HEK293T (cell line): ENCODE data around the gene ESYT3.
"Not testable (repeated sequence)": the region's sequence is repeated elsewhere in the genome, so short reads cannot be mapped to it uniquely, and the experiment has no call there.

Experiments used
- CTCF ChIA-PET: fragments of 350-600 bp; formaldehyde crosslinking; extraction: SDS; loops from one replicate; lab custom pipeline; 2021; ENCODE audit warnings: antibody characterized with exemption, inconsistent platforms; lab: Yijun Ruan, JAX
- POLR2A ChIA-PET: fragments of 350-600 bp; formaldehyde crosslinking; extraction: SDS; loops from one replicate; lab custom pipeline; 2020; ENCODE audit warnings: antibody characterized with exemption, inconsistent platforms; lab: Yijun Ruan, JAX
- DNase-seq: peaks from one replicate; pipeline ENCODE4 v3.0.0; 2012; ENCODE audit warnings: mixed read lengths; ENCODE audit errors: extremely low spot score
- ARNT ChIP-seq: fragments of 450-650 bp; IDR thresholded peaks from 2 replicates; pipeline ENCODE4 v1.6.1; 2017; ENCODE audit warnings: mild to moderate bottlenecking
- BHLHE40 ChIP-seq: fragments of 450-650 bp; IDR thresholded peaks from 2 replicates; pipeline ENCODE4 v1.6.1; 2016; ENCODE audit warnings: mild to moderate bottlenecking, moderate library complexity, borderline replicate concordance
- CTBP1 ChIP-seq: fragments of 450-650 bp; IDR thresholded peaks from 2 replicates; pipeline ENCODE4 v1.6.1; 2016; ENCODE audit warnings: borderline replicate concordance
- ELF4 ChIP-seq: fragments of 450-650 bp; IDR thresholded peaks from 2 replicates; pipeline ENCODE4 v1.6.1; 2017; ENCODE audit warnings: antibody characterized with exemption
- FOXA1 ChIP-seq: fragments of 450-650 bp; IDR thresholded peaks from 2 replicates; pipeline ENCODE4 v1.6.1; 2016; ENCODE audit warnings: mild to moderate bottlenecking
- FOXK2 ChIP-seq: fragments of 450-650 bp; IDR thresholded peaks from 2 replicates; pipeline ENCODE4 v1.6.1; 2016; ENCODE audit warnings: mild to moderate bottlenecking
- FOXM1 ChIP-seq: fragments of 450-650 bp; IDR thresholded peaks from 2 replicates; pipeline ENCODE4 v1.6.1; 2017; ENCODE audit warnings: mild to moderate bottlenecking, borderline replicate concordance
- HDGF ChIP-seq: fragments of 450-650 bp; IDR thresholded peaks from 2 replicates; pipeline ENCODE4 v1.6.1; 2017; ENCODE audit warnings: antibody characterized with exemption, borderline replicate concordance
- L3MBTL2 ChIP-seq: fragments of 450-650 bp; conservative IDR thresholded peaks from 2 replicates; pipeline ENCODE4 v1.6.1; 2016; ENCODE audit warnings: mild to moderate bottlenecking
- LEF1 ChIP-seq: fragments of 450-650 bp; IDR thresholded peaks from 2 replicates; pipeline ENCODE4 v1.6.1; 2017; ENCODE audit warnings: mild to moderate bottlenecking, borderline replicate concordance
- NFRKB ChIP-seq: fragments of 450-650 bp; IDR thresholded peaks from 2 replicates; pipeline ENCODE4 v1.6.1; 2016; ENCODE audit warnings: mild to moderate bottlenecking, moderate library complexity
- PKNOX1 ChIP-seq: fragments of 450-650 bp; IDR thresholded peaks from 2 replicates; pipeline ENCODE4 v1.6.1; 2016
- SP1 ChIP-seq: fragments of 450-650 bp; IDR thresholded peaks from 2 replicates; pipeline ENCODE4 v1.6.1; 2017
- SUZ12 ChIP-seq: fragments of 450-650 bp; IDR thresholded peaks from 2 replicates; pipeline ENCODE4 v1.6.1; 2016; ENCODE audit warnings: mild to moderate bottlenecking
- TARDBP ChIP-seq: fragments of 450-650 bp; IDR thresholded peaks from 2 replicates; pipeline ENCODE4 v1.6.1; 2016
- ZNF384 ChIP-seq: fragments of 450-650 bp; IDR thresholded peaks from 2 replicates; pipeline ENCODE4 v1.6.1; 2016

The ESYT3 gene

GRCh38 chr3:138418601-138419206 is 15.7 kb upstream of the ESYT3 start:
- POLR2A ChIA-PET, result no interaction called here
- no peak for DNase-seq
- TF ChIP-seq ZNF384 (no peak), FOXK2 (no peak), ARNT (no peak), SUZ12 (no peak), TARDBP (no peak), ELF4 (no peak), FOXA1 (no peak), HDGF (no peak)
- CTCF ChIA-PET, result interaction anchor here (0.6 to 2.3 kb wide), 4 partner anchors 10 to 172 kb away, joined by 3 to 13 read pairs (median 4); no protein-coding TSS in a partner anchor

GRCh38 chr3:138423316-138423715 is 11.1 kb upstream of the ESYT3 start:
- ChIA-PET CTCF (no interaction called here), POLR2A (no interaction called here)
- no peak for DNase-seq
- no peak for TF ChIP-seq ZNF384
- TF ChIP-seq TARDBP, result no peak
- TF ChIP-seq ARNT, result no peak
- TF ChIP-seq FOXK2, result no peak
- TF ChIP-seq LEF1, result no peak
- TF ChIP-seq SUZ12, result no peak
- TF ChIP-seq FOXA1, result no peak
- TF ChIP-seq FOXM1, result no peak
- TF ChIP-seq BHLHE40, result no peak
- TF ChIP-seq ELF4, result no peak
- no peak for TF ChIP-seq L3MBTL2
- no peak for TF ChIP-seq PKNOX1
- TF ChIP-seq CTBP1, result no peak
- no peak for TF ChIP-seq SP1
- no peak for TF ChIP-seq NFRKB
- TF ChIP-seq HDGF, result no peak

- DNase-seq, result no peak
- ChIA-PET POLR2A (no interaction called here), CTCF (no interaction called here)
- no peak for TF ChIP-seq HDGF
Measured at GRCh38 chr3:138424323-138424722, 10.1 kb upstream of the ESYT3 start.

GRCh38 chr3:138426211-138426610 is 8.2 kb upstream of the ESYT3 start:
- ChIA-PET POLR2A (no interaction called here), CTCF (interaction anchor here (0.7 to 1.3 kb wide), 3 partner anchors 88 to 247 kb away, joined by 3 read pairs; no protein-coding TSS in a partner anchor)
- no peak for DNase-seq
- TF ChIP-seq CTBP1, result no peak
- TF ChIP-seq ARNT, result no peak
- no peak for TF ChIP-seq FOXM1
- no peak for TF ChIP-seq SP1
- no peak for TF ChIP-seq NFRKB

GRCh38 chr3:138426754-138427153 is 7.7 kb upstream of the ESYT3 start:
- CTCF ChIA-PET, result interaction anchor here (0.6 to 1.1 kb wide), 2 partner anchors 87 to 248 kb away, joined by 3 to 6 read pairs; no protein-coding TSS in a partner anchor
- DNase-seq, POLR2A ChIA-PET: not testable (repeated sequence)

- no peak for TF ChIP-seq ELF4
- no peak for TF ChIP-seq LEF1
- no peak for TF ChIP-seq TARDBP
- no peak for TF ChIP-seq SP1
- TF ChIP-seq NFRKB, result no peak
- no peak for TF ChIP-seq ZNF384
- no peak for TF ChIP-seq SUZ12
- TF ChIP-seq FOXA1, result no peak
- no peak for TF ChIP-seq HDGF
- no peak for TF ChIP-seq FOXK2
- TF ChIP-seq BHLHE40, result no peak
- TF ChIP-seq CTBP1, result no peak
- TF ChIP-seq FOXM1, result no peak
- TF ChIP-seq PKNOX1, result no peak
- ChIA-PET POLR2A (no interaction called here), CTCF (interaction anchor here (1.1 to 1.7 kb wide), 2 partner anchors 12 to 14 kb away, joined by 3 to 4 read pairs; no protein-coding TSS in a partner anchor)
- DNase-seq, result no peak
Measured at GRCh38 chr3:138429665-138430064, 4.8 kb upstream of the ESYT3 start.

- DNase-seq, result no peak
- TF ChIP-seq TARDBP (no peak), ARNT (no peak), SUZ12 (no peak), HDGF (no peak), SP1 (no peak), ZNF384 (no peak)
- ChIA-PET CTCF (no interaction called here), POLR2A (no interaction called here)
Measured at GRCh38 chr3:138432576-138433240, 1.7 kb upstream of the ESYT3 start.
